Neural progenitor cell (in vitro differentiated cells): ENCODE measurements around the gene JAZF1. TPM values are rescaled to one million over a fixed set of nuclear protein-coding genes. Genes with fewer than 3 reads are reported as not detected.

Experiments
- DNase-seq: peaks from one replicate; pipeline ENCODE4 v3.0.0-alpha.2; 2016; ENCODE audit warnings: low spot score
- H2AFZ ChIP-seq: fragments of 200-600 bp; sonication (generic); replicated peaks from 2 replicates; pipeline ENCODE4 v1.6.1; 2016; ENCODE audit warnings: antibody characterized with exemption
- H3F3A ChIP-seq: fragments of 200-600 bp; sonication (generic); 2 replicates; pipeline ENCODE4 v1.6.1; 2016; ENCODE audit warnings: antibody characterized with exemption, low read depth
- H3K27ac ChIP-seq: fragments of 200-600 bp; sonication (generic); 2 replicates; pipeline ENCODE4 v1.5.1; 2016; ENCODE audit warnings: mild to moderate bottlenecking
- H3K27me3 ChIP-seq: fragments of 200-600 bp; sonication (generic); 2 replicates; pipeline ENCODE4 v1.6.1; 2016; ENCODE audit warnings: mild to moderate bottlenecking, moderate library complexity
- H3K36me3 ChIP-seq: fragments of 200-600 bp; sonication (generic); 2 replicates; pipeline ENCODE4 v1.5.1; 2016
- H3K4me1 ChIP-seq: fragments of 200-600 bp; sonication (generic); 2 replicates; pipeline ENCODE4 v1.6.1; 2016; ENCODE audit warnings: mixed run types
- H3K4me2 ChIP-seq: fragments of 200-600 bp; sonication (generic); 2 replicates; pipeline ENCODE4 v1.6.1; 2016
- H3K4me3 ChIP-seq: fragments of 200-600 bp; sonication (generic); 2 replicates; pipeline ENCODE4 v1.5.1; 2016
- H3K79me2 ChIP-seq: fragments of 200-600 bp; sonication (generic); 2 replicates; pipeline ENCODE4 v1.6.1; 2016; ENCODE audit warnings: low read depth
- H3K9ac ChIP-seq: fragments of 200-600 bp; sonication (generic); 2 replicates; pipeline ENCODE4 v1.6.1; 2016
- H3K9me3 ChIP-seq: fragments of 200-600 bp; sonication (generic); 2 replicates; pipeline ENCODE4 v1.5.1; 2016; ENCODE audit warnings: low read depth
- H4K20me1 ChIP-seq: fragments of 200-600 bp; sonication (generic); 2 replicates; pipeline ENCODE4 v1.6.1; 2016; ENCODE audit warnings: low read depth
- H3K27ac Mint-ChIP-seq: 3 replicates; pipeline ENCODE4 v1.8.0; 2021; ENCODE audit warnings: mixed read lengths
- H3K27me3 Mint-ChIP-seq: 2 replicates; pipeline ENCODE4 v1.8.0; 2022; ENCODE audit warnings: low read depth, mild to moderate bottlenecking, inconsistent platforms, moderate library complexity, mixed read lengths; ENCODE audit not compliant: insufficient read depth
- H3K36me3 Mint-ChIP-seq: 3 replicates; pipeline ENCODE4 v1.8.0; 2021; ENCODE audit warnings: mixed read lengths
- H3K4me1 Mint-ChIP-seq: 3 replicates; pipeline ENCODE4 v1.8.0; 2021; ENCODE audit warnings: mixed read lengths
- H3K4me3 Mint-ChIP-seq: 3 replicates; pipeline ENCODE4 v1.8.0; 2021; ENCODE audit warnings: mild to moderate bottlenecking, moderate library complexity, mixed read lengths
- H3K9me3 Mint-ChIP-seq: 3 replicates; pipeline ENCODE4 v1.8.0; 2020; ENCODE audit warnings: mixed read lengths
- EZH2 ChIP-seq: fragments of 200-600 bp; sonication (generic); IDR thresholded peaks from 2 replicates; pipeline ENCODE4 v1.6.1; 2017; ENCODE audit warnings: antibody characterized with exemption, mild to moderate bottlenecking, moderate library complexity
- EZH2phosphoT487 ChIP-seq: fragments of 200-600 bp; sonication (generic); IDR thresholded peaks from 2 replicates; pipeline ENCODE4 v1.6.1; 2017; ENCODE audit warnings: antibody characterized with exemption
- total RNA-seq: library from RNA; depleted of rRNA; stranded (reverse); fragments of >200 nt; gene quantifications from 2 replicates; pipeline ENCODE4 v1.2.3, GENCODE V29; 2015; ENCODE audit warnings: low replicate concordance
- TF ChIP-seq, protein P1 (sequence below): fragments of 200-600 bp; sonication (generic); IDR thresholded peaks from 2 replicates; pipeline ENCODE4 v1.5.1; 2017; ENCODE audit warnings: antibody characterized with exemption, mild to moderate bottlenecking

JAZF1 gene
- total RNA-seq, 1 donor from 2014 or later, result 3.1 TPM

DNA sequence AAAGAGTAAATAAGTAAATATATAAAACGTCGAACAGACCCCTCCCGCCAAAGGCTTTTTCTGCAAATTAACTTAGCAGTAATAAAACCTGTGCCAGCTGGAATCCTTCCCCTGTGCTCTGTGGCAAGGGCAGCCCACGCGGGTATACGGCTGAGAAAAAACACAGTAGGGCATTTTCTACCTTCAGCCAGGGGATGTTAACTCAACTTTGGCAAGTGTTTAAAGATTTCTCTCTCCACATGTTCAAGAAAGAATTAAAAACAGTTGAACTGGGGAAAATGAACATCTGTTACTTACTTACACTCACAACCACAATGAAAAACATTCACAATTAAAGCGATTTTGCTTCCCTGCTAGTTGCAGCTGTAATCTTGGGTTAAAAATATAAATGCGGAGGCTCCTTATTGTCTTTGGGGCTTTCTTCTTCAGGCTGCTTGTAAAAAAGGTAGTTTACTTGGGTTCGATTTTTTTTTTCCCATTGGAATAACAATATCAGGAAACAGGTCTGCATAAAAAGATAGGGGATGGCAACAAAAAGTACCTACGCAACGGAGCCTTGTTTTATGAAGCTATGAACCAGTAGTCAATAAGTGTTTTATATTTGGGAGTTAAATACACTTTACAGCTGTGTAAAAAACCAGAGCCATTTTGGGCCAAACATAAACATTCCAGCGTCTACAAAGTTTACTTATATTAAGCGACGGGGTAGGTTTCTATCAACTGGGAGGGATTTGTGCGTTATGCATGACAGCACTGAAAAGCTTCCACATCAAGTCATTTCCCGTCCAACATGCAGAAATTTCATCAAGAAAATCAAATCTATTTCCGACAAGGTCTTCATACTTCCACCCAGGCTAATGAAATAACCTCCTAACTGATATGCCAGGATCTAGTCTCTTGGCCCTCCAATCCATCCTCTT, 308.0 kb downstream of the JAZF1 start:
- Mint-ChIP-seq H3K9me3 (peaks cover 7% of the 10 kb centered on the region), H3K27ac (no peak overlapping the region), H3K27me3 (peaks cover 2% of the 10 kb centered on the region), H3K4me1 (no peaks in the 10 kb centered on the region), H3K36me3 (no peaks in the 10 kb centered on the region), H3K4me3 (no peak overlapping the region)
- Histone ChIP-seq H3K9me3 (no peaks in the 10 kb centered on the region), H3F3A (no peaks in the 10 kb centered on the region), H3K4me1 (peaks cover 4% of the 10 kb centered on the region), H3K27ac (no peak overlapping the region), H3K9ac (no peak overlapping the region), H3K36me3 (no peaks in the 10 kb centered on the region), H3K27me3 (no peaks in the 10 kb centered on the region), H3K4me2 (no peak overlapping the region), H2AFZ (no peak overlapping the region), H3K4me3 (no peak overlapping the region), H3K79me2 (no peaks in the 10 kb centered on the region), H4K20me1 (no peaks in the 10 kb centered on the region)
- DNase-seq, result no peak
- TF ChIP-seq EZH2phosphoT487, result no peak
- no peak for TF ChIP-seq EZH2
- TF ChIP-seq, protein P1, sequence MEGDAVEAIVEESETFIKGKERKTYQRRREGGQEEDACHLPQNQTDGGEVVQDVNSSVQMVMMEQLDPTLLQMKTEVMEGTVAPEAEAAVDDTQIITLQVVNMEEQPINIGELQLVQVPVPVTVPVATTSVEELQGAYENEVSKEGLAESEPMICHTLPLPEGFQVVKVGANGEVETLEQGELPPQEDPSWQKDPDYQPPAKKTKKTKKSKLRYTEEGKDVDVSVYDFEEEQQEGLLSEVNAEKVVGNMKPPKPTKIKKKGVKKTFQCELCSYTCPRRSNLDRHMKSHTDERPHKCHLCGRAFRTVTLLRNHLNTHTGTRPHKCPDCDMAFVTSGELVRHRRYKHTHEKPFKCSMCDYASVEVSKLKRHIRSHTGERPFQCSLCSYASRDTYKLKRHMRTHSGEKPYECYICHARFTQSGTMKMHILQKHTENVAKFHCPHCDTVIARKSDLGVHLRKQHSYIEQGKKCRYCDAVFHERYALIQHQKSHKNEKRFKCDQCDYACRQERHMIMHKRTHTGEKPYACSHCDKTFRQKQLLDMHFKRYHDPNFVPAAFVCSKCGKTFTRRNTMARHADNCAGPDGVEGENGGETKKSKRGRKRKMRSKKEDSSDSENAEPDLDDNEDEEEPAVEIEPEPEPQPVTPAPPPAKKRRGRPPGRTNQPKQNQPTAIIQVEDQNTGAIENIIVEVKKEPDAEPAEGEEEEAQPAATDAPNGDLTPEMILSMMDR, result no peak

DNA sequence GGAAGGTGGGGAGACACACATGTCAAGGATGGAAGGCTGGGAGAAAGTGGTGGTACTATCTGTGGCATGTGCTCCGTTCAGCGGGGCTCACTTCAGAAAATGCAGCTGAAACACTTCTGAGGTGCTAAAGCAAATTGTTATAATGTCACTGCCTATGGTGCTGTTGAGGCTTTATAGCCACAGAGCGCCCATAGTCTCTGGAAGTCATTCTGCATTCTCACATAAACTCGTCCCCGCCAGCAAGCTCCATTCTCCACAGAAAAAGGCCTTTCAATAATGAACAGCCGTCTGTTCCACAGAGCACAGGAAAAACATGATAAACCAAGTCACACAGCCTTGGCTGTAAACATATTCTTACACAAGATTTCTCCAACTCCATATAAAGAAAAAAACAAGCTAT, 308.7 kb downstream of the JAZF1 start:
- H3K4me3 Mint-ChIP-seq, result no peak overlapping the region

DNA sequence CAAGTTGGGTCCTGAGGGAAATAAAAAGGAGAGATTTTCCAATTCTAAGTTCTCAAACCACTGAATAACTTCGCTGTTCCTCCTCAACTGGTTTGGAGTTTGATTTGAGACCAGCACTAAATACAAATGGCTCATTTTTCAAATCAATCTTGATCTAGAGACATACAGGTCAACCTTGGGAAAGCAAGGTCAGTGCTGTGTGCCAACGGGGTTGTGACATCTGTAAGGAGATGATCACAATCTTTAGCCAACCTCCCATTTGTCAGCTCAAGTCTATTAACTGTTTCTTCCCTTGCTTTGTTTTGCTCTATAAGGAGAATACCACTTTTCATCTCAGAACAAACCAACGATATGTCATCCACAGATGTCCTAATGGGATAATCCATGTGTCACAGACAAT, 309.5 kb downstream of the JAZF1 start:
- no peak overlapping the region for H3K27ac ChIP-seq
- H3K4me3 ChIP-seq, result no peak overlapping the region
- H3K4me2 ChIP-seq, result no peak overlapping the region
- no peak for DNase-seq
- H3K79me2 ChIP-seq, result no peaks in the 10 kb centered on the region
- no peak overlapping the region for H2AFZ ChIP-seq
- Mint-ChIP-seq H3K4me3 (no peak overlapping the region), H3K4me1 (peaks cover 4% of the 10 kb centered on the region), H3K27me3 (peaks cover 2% of the 10 kb centered on the region), H3K27ac (no peak overlapping the region), H3K36me3 (no peaks in the 10 kb centered on the region), H3K9me3 (peaks cover 7% of the 10 kb centered on the region)
- no peaks in the 10 kb centered on the region for H4K20me1 ChIP-seq
- no peaks in the 10 kb centered on the region for H3K9me3 ChIP-seq
- H3K9ac ChIP-seq, result no peak overlapping the region
- TF ChIP-seq EZH2phosphoT487 (no peak), EZH2 (no peak)
- TF ChIP-seq, protein P1, result no peak
- no peaks in the 10 kb centered on the region for H3K36me3 ChIP-seq
- H3K27me3 ChIP-seq, result no peaks in the 10 kb centered on the region
- H3F3A ChIP-seq, result no peaks in the 10 kb centered on the region
- peaks cover 4% of the 10 kb centered on the region for H3K4me1 ChIP-seq

More for the DNA sequence above, 308.7 kb downstream of the JAZF1 start:
- no peak overlapping the region for H3K27ac Mint-ChIP-seq
- no peaks in the 10 kb centered on the region for H3K27me3 ChIP-seq
- no peak overlapping the region for H3K4me2 ChIP-seq
- no peak for DNase-seq
- H3K79me2 ChIP-seq, result no peaks in the 10 kb centered on the region
- no peaks in the 10 kb centered on the region for H3K36me3 ChIP-seq
- peaks cover 4% of the 10 kb centered on the region for H3K4me1 ChIP-seq
- no peaks in the 10 kb centered on the region for H3K36me3 Mint-ChIP-seq
- peaks cover 7% of the 10 kb centered on the region for H3K9me3 Mint-ChIP-seq
- TF ChIP-seq EZH2 (no peak), EZH2phosphoT487 (no peak)
- TF ChIP-seq, protein P1, result no peak
- no peak overlapping the region for H3K9ac ChIP-seq
- no peak overlapping the region for H3K4me3 ChIP-seq
- H3K4me1 Mint-ChIP-seq, result peaks cover 1% of the 10 kb centered on the region
- H2AFZ ChIP-seq, result no peak overlapping the region
- H3K27ac ChIP-seq, result no peak overlapping the region
- no peaks in the 10 kb centered on the region for H4K20me1 ChIP-seq
- H3F3A ChIP-seq, result no peaks in the 10 kb centered on the region
- H3K9me3 ChIP-seq, result no peaks in the 10 kb centered on the region
- H3K27me3 Mint-ChIP-seq, result peaks cover 2% of the 10 kb centered on the region
